CMK (cell line): ENCODE measurements around the gene CMTR1.
"Not testable (repeated sequence)": the region's sequence is repeated elsewhere in the genome, so short reads cannot be mapped to it uniquely, and the experiment has no call there.

Source experiments
- DNase-seq: peaks from one replicate; pipeline ENCODE4 v3.0.0-alpha.2; 2010; ENCODE audit warnings: low read depth

CMTR1 gene

GRCh38 chr6:37433657-37434271, 743 bp downstream of the CMTR1 start:
- peak; percentile 2 for DNase-seq

- DNase-seq, result no peak
Measured at GRCh38 chr6:37435373-37435772, 2.4 kb downstream of the CMTR1 start.

- DNase-seq, result no peak
Measured at GRCh38 chr6:37435816-37436215, 2.8 kb downstream of the CMTR1 start.

- no peak for DNase-seq
Measured at GRCh38 chr6:37438930-37439329, 5.9 kb downstream of the CMTR1 start.

GRCh38 chr6:37441651-37442050, 8.6 kb downstream of the CMTR1 start:
- DNase-seq, result no peak

GRCh38 chr6:37442416-37443215, 9.6 kb downstream of the CMTR1 start:
- DNase-seq, result no peak

- DNase-seq, result not testable (repeated sequence)
Measured at GRCh38 chr6:37443216-37443542, 10.2 kb downstream of the CMTR1 start.

- no peak for DNase-seq
Measured at GRCh38 chr6:37449984-37450383, 17.0 kb downstream of the CMTR1 start.

- DNase-seq, result no peak
Measured at GRCh38 chr6:37451441-37452193, 18.6 kb downstream of the CMTR1 start.

- DNase-seq, result no peak
Measured at GRCh38 chr6:37452522-37452921, 19.5 kb downstream of the CMTR1 start.

GRCh38 chr6:37454420-37455140, 21.6 kb downstream of the CMTR1 start:
- DNase-seq, result no peak

GRCh38 chr6:37456126-37456525, 23.1 kb downstream of the CMTR1 start:
- DNase-seq, result no peak

GRCh38 chr6:37456816-37457560, 24.0 kb downstream of the CMTR1 start:
- no peak for DNase-seq

- peak; percentile 78 for DNase-seq
Measured at GRCh38 chr6:37459981-37460800, 27.2 kb downstream of the CMTR1 start.

GRCh38 chr6:37460805-37461204, 27.8 kb downstream of the CMTR1 start:
- DNase-seq, result no peak

- DNase-seq, result no peak
Measured at GRCh38 chr6:37463110-37463509, 30.1 kb downstream of the CMTR1 start.

GRCh38 chr6:37467718-37468117, 34.7 kb downstream of the CMTR1 start:
- no peak for DNase-seq

GRCh38 chr6:37473364-37474095, 40.5 kb downstream of the CMTR1 start:
- no peak for DNase-seq

GRCh38 chr6:37474316-37474715, 41.3 kb downstream of the CMTR1 start:
- no peak for DNase-seq

- DNase-seq, result no peak
Measured at GRCh38 chr6:37477191-37477590, 44.2 kb downstream of the CMTR1 start.
